ENCODE data around the gene COX19. TPM values are rescaled to one million over a fixed set of nuclear protein-coding genes. Genes with fewer than 3 reads are reported as not detected.

Gene COX19
- total and polyA plus RNA-seq, 10 donors: 7.1 to 29.1 (median 15.2) TPM

DNA sequence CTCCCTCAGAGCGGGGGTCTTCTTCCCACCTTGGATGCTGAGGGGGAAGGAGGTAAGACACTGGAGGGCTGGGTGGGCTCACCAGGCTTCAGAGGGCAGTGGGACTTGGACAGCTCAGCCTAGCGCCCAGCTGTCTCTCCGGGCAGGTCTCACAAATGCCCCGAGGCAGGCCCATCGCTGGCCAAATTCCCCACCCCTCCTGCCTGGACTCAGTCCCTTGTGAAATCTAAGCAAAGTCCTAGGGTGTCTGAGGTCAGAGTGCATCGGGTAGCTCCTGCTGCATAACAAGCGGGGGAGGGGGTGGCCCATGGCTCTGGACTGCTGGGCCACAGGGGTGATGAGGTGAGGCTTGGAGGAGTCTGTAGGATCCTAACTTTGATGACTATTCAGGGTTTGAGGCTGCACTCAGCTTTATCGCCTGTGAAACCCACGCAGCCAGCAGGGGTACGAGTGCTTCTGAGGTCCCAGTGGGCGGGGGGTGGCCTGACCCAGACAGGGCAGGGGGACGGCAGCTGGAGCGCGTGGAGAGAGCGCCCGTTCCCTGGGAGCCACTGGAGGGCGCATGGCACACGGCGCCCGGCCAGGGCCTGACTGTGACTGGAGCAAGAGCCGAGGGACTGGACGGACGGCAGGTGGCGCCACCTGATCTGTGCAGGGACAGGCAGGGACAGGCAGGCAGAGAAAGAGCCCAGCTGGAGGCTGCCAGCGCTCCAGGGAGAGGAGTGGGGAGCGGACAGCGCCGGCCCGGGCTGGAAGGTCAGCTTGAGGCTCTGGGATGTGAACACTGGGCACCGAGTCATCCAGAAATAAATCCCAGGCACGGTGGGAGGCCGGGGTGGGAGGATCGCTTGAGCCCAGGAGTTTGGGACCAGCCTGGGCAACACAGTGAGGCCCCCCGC is 17.6 kb upstream of the COX19 start:
- 15 to 29% (median 24%) methylated on average over 23 to 34 of the region's 34 CpGs for WGBS, 5 donors
- no peak overlapping the region for H3K27ac ChIP-seq
- DNase-seq: peak; percentile 100
- TF ChIP-seq, protein P1, sequence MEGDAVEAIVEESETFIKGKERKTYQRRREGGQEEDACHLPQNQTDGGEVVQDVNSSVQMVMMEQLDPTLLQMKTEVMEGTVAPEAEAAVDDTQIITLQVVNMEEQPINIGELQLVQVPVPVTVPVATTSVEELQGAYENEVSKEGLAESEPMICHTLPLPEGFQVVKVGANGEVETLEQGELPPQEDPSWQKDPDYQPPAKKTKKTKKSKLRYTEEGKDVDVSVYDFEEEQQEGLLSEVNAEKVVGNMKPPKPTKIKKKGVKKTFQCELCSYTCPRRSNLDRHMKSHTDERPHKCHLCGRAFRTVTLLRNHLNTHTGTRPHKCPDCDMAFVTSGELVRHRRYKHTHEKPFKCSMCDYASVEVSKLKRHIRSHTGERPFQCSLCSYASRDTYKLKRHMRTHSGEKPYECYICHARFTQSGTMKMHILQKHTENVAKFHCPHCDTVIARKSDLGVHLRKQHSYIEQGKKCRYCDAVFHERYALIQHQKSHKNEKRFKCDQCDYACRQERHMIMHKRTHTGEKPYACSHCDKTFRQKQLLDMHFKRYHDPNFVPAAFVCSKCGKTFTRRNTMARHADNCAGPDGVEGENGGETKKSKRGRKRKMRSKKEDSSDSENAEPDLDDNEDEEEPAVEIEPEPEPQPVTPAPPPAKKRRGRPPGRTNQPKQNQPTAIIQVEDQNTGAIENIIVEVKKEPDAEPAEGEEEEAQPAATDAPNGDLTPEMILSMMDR (IDR thresholded peaks at IDR 0.05 in 8 of 11, conservative IDR thresholded peaks at IDR 0.05 in 3 of 11): peak; percentile 99 to 100 (median 100)
- TF ChIP-seq POLR2AphosphoS5 (IDR thresholded peaks at IDR 0.05) (peak; percentile 78 to 85 (median 79)), POLR2A (IDR thresholded peaks at IDR 0.05) (no peak)
- intact Hi-C loops (cut with DNase I; ENCODE audit: low total_unique reads): loop anchor here (2.0 to 10.0 kb wide), 2 partner anchors 72 to 182 kb away; no protein-coding TSS in a partner anchor
- peaks cover 0 to 43% (median 20%) of the 10 kb centered on the region in 6 donors for H3K4me1 ChIP-seq
- peaks cover 0 to 25% (median 6%) of the 10 kb centered on the region in 7 donors for H3K27me3 ChIP-seq (replicated peaks in 1 of 7)
- H3K4me3 ChIP-seq: no peak overlapping the region
- peaks cover 0 to 32% (median 17%) of the 10 kb centered on the region in 6 donors for H3K36me3 ChIP-seq
- H3K9me3 ChIP-seq: no peaks in the 10 kb centered on the region

DNA sequence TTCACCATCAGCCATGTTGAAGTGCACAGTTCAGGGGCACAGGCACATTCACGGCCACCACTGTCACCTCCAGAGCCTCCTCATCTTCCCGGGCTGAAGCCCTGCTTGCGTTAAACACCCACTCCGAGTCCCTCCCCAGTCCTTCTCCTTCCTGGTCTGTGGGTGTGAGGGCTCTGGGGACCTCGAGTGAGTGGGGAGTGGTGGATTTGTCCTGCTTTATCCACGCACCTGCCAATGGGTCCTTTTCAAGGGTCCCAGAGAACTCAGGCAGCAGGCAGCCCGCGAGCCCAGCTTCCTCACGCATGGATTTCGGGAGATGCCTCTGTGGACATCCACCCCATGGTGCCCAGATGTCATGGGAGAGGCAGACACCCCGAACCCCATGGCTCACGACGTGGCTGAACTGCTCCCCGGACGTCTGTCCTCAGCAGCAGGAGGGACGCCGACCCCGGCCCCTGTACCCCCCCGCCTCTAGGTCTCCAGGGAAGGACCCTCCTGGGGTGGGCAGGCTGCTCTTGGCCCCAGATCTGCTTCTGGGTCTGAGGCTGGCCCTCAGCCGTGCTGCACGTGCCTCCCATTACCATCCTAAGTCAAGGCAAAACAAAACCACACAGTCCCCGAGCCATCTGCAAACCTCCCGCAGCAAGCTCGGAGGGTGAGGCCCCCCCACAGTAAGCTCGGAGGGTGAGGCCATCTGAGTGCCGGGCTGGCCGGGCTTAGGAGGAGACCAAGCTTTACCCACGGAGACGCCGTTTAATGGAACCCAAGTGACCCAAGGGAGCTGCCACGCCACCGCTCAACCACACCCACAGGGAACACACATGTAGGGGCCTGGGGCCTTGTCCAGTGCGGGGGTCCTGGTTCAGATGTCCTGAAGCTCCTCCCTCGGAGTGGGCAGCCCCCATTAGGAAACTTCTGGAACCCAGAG is 16.6 kb upstream of the COX19 start:
- intact Hi-C loops (cut with DNase I; ENCODE audit: low total_unique reads): loop anchor here (2.0 to 10.0 kb wide), 2 partner anchors 73 to 183 kb away; no protein-coding TSS in a partner anchor
- peaks cover 0 to 22% (median 8%) of the 10 kb centered on the region in 6 donors for H3K36me3 ChIP-seq
- no peak overlapping the region for H3K27ac ChIP-seq
- TF ChIP-seq POLR2AphosphoS5 (IDR thresholded peaks at IDR 0.05) (no peak), POLR2A (IDR thresholded peaks at IDR 0.05) (no peak)
- TF ChIP-seq, protein P1 (IDR thresholded peaks at IDR 0.05 in 8 of 11, conservative IDR thresholded peaks at IDR 0.05 in 3 of 11): no peak
- no peak overlapping the region for H3K4me3 ChIP-seq
- H3K27me3 ChIP-seq (replicated peaks in 1 of 7): peaks cover 0 to 35% (median 15%) of the 10 kb centered on the region in 7 donors
- H3K4me1 ChIP-seq: peaks cover 0 to 43% (median 25%) of the 10 kb centered on the region in 6 donors
- no peak for DNase-seq
- no peaks in the 10 kb centered on the region for H3K9me3 ChIP-seq
- WGBS, 5 donors: 80 to 93% (median 86%) methylated on average over 18 to 34 of the region's 34 CpGs

- no peak for DNase-seq
These were observed 15.8 kb upstream of the COX19 start for GRCh38 chr7:990933-991728.

More at GRCh38 chr7:990933-991728, 15.8 kb upstream of the COX19 start:
- no peaks in the 10 kb centered on the region for H3K9me3 ChIP-seq
- intact Hi-C loops (cut with DNase I; ENCODE audit: low total_unique reads): loop anchor here (10.0 kb wide), 1 partner anchor 184 kb away; no protein-coding TSS in a partner anchor
- H3K36me3 ChIP-seq: peaks cover 0 to 14% (median 3%) of the 10 kb centered on the region in 6 donors
- peaks cover 0 to 43% (median 31%) of the 10 kb centered on the region in 6 donors for H3K4me1 ChIP-seq
- WGBS, 5 donors: 68 to 85% (median 79%) methylated on average over 22 to 35 of the region's 35 CpGs
- no peak overlapping the region for H3K4me3 ChIP-seq
- peaks cover 0 to 44% (median 23%) of the 10 kb centered on the region in 7 donors for H3K27me3 ChIP-seq (replicated peaks in 1 of 7)
- TF ChIP-seq, protein P1 (IDR thresholded peaks at IDR 0.05 in 8 of 11, conservative IDR thresholded peaks at IDR 0.05 in 3 of 11): no peak
- H3K27ac ChIP-seq: no peak overlapping the region

Data from spleen (tissue), 11 donors.